Activated CD4-positive, alpha-beta memory T cell treated with anti-CD3 and anti-CD28 coated beads, Interleukin-2, amount 10 ng/mL, durations not matched to agents 7 days and 5 days (primary cell): ENCODE data around the gene BCL2L2. TPM values are rescaled to one million over a fixed set of nuclear protein-coding genes. Genes with fewer than 3 reads are reported as not detected.

Source experiments
- CTCF ChIA-PET: fragments of 350-600 bp; sonication (Branson Sonifier 250); formaldehyde crosslinking; loops from one replicate; lab custom pipeline; 2021; ENCODE audit warnings: antibody characterized with exemption, inconsistent platforms; lab: Charles Lee
- POLR2A ChIA-PET: fragments of 350-600 bp; sonication (Branson Sonifier 250); formaldehyde crosslinking; loops from one replicate; lab custom pipeline; 2021; ENCODE audit warnings: antibody characterized with exemption; lab: Charles Lee
- DNase-seq: peaks from one replicate; pipeline ENCODE4 v3.0.0-alpha.2; 2020
- H3K27ac Mint-ChIP-seq: one replicate; pipeline ENCODE4 v1.8.0; 2021; ENCODE audit warnings: mild to moderate bottlenecking, mixed read lengths
- H3K27me3 Mint-ChIP-seq: one replicate; pipeline ENCODE4 v1.8.0; 2021; ENCODE audit warnings: mixed read lengths
- H3K36me3 Mint-ChIP-seq: one replicate; pipeline ENCODE4 v1.8.0; 2021; ENCODE audit warnings: low read depth, mixed read lengths
- H3K4me1 Mint-ChIP-seq: one replicate; pipeline ENCODE4 v1.8.0; 2021; ENCODE audit warnings: mixed read lengths
- H3K4me3 Mint-ChIP-seq: one replicate; pipeline ENCODE4 v1.8.0; 2021; ENCODE audit warnings: mild to moderate bottlenecking, mixed read lengths
- H3K9me3 Mint-ChIP-seq: one replicate; pipeline ENCODE4 v1.8.0; 2021; ENCODE audit warnings: mixed read lengths
- total RNA-seq, 2 experiments: library from RNA; stranded (reverse); gene quantifications; one replicate each; pipeline ENCODE4 v1.2.3, GENCODE V29; 2021

BCL2L2 gene
- total RNA-seq, 2 experiments from 2014 or later, result 2.1 to 4.1 TPM

DNA sequence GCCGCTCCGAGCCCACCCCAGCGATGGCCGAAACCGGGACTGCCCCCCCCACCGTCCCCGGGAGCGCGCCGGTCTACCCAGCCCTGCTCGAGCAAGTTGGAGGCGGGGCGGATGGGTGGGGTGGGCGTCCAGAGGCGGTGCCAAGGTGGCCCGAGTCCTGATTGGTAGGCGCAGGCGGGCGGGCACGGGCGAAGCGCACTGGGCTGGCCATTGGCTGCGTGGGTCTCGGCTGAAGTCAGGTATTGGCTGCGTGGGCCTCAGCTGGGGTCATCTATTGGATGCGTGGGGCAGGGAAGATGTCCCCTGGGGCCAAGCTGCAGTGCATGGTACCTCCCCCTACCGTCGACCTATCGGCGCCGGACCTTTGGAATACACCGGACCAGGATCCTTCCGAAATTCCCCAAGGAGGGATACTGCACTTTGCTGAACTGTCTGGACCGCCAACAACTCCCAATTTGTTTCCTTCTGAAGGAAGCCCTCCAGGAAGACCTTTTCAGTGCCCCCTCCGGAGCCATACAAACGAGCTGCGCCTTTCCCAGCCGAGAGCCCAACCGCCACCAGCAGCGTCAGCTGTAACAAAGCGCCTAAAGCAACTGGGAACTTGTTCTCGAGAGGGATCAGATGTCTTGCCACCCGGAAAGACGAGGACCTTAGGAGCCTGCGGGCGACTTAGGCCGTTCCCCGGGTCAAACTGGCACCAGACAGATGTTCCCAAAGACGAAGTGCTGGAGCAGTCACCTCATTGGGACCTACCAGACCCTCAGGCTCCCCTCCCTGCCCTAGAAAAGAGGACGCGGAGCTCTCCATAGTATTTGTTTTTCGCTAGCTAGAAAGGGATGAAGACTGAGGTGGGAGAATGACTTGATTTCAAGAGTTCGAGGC lies 20.4 kb upstream of the BCL2L2 start, which contains the start of gene HOMEZ:
HOMEZ (minus strand) TSS at position 113 of the 882 bp plus-strand sequence. CDS start 180 bp downstream, outside the sequence.
- CTCF ChIA-PET, result interaction anchor here (0.6 to 7.3 kb wide), 9 partner anchors 12 to 313 kb away, joined by 3 to 78 read pairs (median 6); partner anchors contain the start of genes ACIN1, C14orf119, PABPN1 and PPP1R3E
- DNase-seq, result peak; percentile 98
- Mint-ChIP-seq H3K9me3 (no peaks in the 10 kb centered on the region), H3K36me3 (peaks cover 2% of the 10 kb centered on the region), H3K27me3 (no peaks in the 10 kb centered on the region), H3K27ac (peak within 1 kb of the TSS; percentile 84), H3K4me1 (peaks cover 28% of the 10 kb centered on the region), H3K4me3 (peak within 1 kb of the TSS; percentile 89)
- POLR2A ChIA-PET, result interaction anchor here (0.7 to 3.8 kb wide), 8 partner anchors 10 to 279 kb away, joined by 3 to 62 read pairs (median 4); partner anchors contain the start of genes ACIN1, BCL2L2, C14orf119 and PABPN1

DNA sequence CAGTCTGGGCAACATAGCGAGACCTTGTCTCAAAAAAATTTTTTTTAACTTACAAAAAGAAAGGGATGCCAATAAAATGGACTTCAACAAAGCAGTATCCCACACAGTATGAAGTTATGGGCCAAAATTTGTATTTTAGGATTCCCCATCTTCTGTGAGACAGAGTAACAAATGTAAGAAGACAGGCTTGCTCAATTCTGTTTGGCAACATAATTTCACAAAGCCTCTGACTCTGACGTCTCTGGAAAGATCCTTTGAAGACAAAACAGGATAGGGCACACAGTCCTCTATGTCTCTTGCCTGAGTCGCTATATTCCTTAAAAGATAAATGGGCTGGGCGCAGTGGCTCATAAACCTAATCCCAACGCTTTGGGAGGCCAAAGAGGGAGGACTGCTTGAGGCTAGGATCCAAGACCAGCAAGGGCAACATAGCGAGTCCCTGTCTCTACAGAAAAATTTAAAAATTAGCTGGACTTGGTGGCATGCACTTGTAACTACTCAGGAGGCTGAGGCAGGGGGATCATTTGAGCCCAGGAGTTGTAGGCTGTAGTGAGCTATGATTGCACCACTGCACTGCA lies 19.6 kb upstream of the BCL2L2 start:
- Mint-ChIP-seq H3K4me3 (peak overlapping the region; percentile 89), H3K9me3 (no peaks in the 10 kb centered on the region), H3K4me1 (peaks cover 28% of the 10 kb centered on the region), H3K27me3 (peaks cover 1% of the 10 kb centered on the region), H3K27ac (peak overlapping the region; percentile 84), H3K36me3 (peaks cover 2% of the 10 kb centered on the region)
- CTCF ChIA-PET, result interaction anchor here (0.6 to 7.3 kb wide), 10 partner anchors 9 to 312 kb away, joined by 3 to 78 read pairs (median 6); partner anchors contain the start of genes ACIN1, C14orf119, PABPN1 and PPP1R3E
- POLR2A ChIA-PET, result interaction anchor here (1.2 to 3.8 kb wide), 4 partner anchors 9 to 192 kb away, joined by 5 to 62 read pairs (median 26); partner anchors contain the start of genes ACIN1, C14orf119, PABPN1 and PPP1R3E
- no peak for DNase-seq

DNA sequence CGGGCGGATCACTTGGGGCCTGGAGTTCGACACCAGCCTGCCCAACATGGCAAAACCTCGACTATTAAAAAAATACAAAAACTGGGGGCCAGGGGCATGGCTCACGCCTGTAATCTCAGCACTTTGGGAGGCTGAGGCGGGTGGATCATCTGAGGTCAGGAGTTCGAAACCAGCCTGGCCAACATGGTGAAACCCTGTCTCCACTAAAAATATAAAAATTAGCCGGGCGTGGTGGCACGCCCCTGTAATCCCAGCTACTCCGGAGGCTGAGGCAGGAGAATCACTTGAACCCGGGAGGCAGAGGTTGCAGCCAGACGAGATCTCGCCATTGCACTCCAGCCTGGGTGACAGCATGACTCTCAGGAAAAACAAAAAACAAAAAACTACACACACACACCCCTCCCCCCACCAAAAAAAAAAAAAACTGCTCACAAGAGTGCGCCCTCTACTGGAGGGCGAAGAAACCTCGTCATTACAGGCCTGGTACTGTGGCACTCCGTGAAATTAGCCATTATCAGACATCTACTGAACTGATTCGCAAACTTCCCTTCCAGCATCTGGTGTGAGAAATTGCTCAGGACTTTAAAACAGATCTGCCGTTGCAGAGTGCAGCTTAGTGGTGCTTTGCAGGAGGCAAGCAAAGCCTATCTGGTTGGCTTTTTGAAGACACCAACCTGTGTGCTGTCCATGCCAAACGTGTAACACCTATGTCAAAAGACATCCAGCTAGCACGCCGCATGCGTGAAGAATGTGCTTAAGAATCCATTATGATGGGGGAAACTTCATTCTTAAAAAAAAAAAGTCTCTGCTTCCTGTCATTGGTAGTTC lies 11.7 kb upstream of the BCL2L2 start:
- Mint-ChIP-seq H3K9me3 (no peaks in the 10 kb centered on the region), H3K27ac (peak overlapping the region; percentile 0), H3K27me3 (peaks cover 1% of the 10 kb centered on the region), H3K4me3 (no peak overlapping the region), H3K4me1 (peaks cover 20% of the 10 kb centered on the region), H3K36me3 (peaks cover 31% of the 10 kb centered on the region)
- ChIA-PET CTCF (interaction anchor here (0.7 to 9.2 kb wide), 9 partner anchors 7 to 335 kb away, joined by 3 to 78 read pairs (median 3); partner anchors contain the start of genes HOMEZ and PABPN1), POLR2A (interaction anchor here (1.0 kb wide), 1 partner anchor 26 kb away, joined by 3 read pairs; the partner anchor contains the start of gene PABPN1)
- DNase-seq, result peak; percentile 59

DNA sequence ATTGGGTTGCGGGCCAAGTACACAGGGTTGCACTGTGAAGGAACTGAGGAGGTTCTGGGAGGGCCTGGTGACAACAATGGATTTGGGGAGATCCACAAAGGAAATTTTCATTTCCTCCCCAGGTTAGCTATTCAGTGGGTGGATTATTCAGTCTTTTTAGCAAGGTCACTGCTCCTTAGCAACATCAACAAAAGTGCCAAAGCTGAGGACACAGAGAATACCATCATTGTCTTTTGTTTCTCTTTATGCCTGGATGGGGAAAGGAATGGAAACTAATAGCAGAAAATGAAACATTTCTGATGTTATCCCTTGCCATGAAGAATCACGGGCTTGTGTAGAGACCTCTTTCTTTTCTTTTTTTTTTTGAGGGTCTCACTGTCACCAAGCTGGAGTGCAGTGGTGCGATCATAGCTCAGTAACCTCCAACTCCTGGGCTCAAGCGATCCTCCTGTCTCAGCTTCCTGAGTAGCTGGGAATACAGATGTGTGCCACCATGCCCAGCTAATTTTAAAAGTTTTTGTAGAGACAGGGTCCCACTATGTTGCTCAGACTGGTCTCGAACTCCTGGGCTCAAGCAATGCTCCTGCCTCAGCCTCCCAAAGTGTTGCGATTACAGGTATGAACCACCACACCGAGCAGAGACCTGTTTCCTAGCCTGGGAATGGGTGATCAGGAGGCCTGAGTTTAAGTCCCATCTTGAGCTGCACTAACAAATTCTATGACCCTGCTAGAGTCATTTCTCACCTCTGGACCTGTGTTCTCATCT lies 10.4 kb upstream of the BCL2L2 start:
- H3K4me1 Mint-ChIP-seq, result peaks cover 27% of the 10 kb centered on the region
- H3K4me3 Mint-ChIP-seq, result no peak overlapping the region
- DNase-seq, result no peak
- no peak overlapping the region for H3K27ac Mint-ChIP-seq
- CTCF ChIA-PET, result interaction anchor here (0.6 to 9.2 kb wide), 8 partner anchors 9 to 482 kb away, joined by 3 to 78 read pairs (median 8); partner anchors contain the start of genes HOMEZ and PABPN1
- no peaks in the 10 kb centered on the region for H3K9me3 Mint-ChIP-seq
- POLR2A ChIA-PET, result interaction anchor here (1.3 to 1.7 kb wide), 2 partner anchors 10 to 26 kb away, joined by 5 read pairs; partner anchors contain the start of genes HOMEZ and PABPN1
- H3K27me3 Mint-ChIP-seq, result peaks cover 1% of the 10 kb centered on the region
- H3K36me3 Mint-ChIP-seq, result peaks cover 34% of the 10 kb centered on the region

DNA sequence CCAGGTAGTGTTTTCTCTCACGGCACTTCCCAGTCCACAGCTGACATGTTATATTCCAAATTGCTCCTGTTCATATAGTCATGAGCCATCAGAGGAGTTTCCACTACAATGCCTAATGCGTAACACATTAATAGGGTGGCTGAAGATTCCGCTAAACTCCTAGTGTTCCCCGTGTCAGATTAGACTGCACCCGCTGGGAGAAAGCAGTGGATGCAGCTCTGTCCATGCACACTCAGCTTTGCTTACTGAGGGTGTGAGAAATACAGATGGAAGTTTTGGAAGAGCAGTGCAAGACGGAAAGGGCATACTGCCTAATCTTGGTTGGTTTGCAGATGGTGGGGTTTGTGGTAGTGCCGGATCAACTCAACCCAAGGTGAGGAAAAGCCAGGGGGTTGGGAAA lies 9.5 kb upstream of the BCL2L2 start:
- Mint-ChIP-seq H3K27ac (no peak overlapping the region), H3K9me3 (no peaks in the 10 kb centered on the region), H3K27me3 (no peaks in the 10 kb centered on the region), H3K36me3 (peaks cover 34% of the 10 kb centered on the region), H3K4me3 (no peak overlapping the region), H3K4me1 (peaks cover 27% of the 10 kb centered on the region)
- ChIA-PET POLR2A (interaction anchor here (1.3 to 1.7 kb wide), 2 partner anchors 11 to 25 kb away, joined by 5 read pairs; partner anchors contain the start of genes HOMEZ and PABPN1), CTCF (interaction anchor here (1.8 to 9.2 kb wide), 3 partner anchors 10 to 30 kb away, joined by 4 to 78 read pairs (median 36); partner anchors contain the start of genes HOMEZ and PABPN1)
- no peak for DNase-seq

DNA sequence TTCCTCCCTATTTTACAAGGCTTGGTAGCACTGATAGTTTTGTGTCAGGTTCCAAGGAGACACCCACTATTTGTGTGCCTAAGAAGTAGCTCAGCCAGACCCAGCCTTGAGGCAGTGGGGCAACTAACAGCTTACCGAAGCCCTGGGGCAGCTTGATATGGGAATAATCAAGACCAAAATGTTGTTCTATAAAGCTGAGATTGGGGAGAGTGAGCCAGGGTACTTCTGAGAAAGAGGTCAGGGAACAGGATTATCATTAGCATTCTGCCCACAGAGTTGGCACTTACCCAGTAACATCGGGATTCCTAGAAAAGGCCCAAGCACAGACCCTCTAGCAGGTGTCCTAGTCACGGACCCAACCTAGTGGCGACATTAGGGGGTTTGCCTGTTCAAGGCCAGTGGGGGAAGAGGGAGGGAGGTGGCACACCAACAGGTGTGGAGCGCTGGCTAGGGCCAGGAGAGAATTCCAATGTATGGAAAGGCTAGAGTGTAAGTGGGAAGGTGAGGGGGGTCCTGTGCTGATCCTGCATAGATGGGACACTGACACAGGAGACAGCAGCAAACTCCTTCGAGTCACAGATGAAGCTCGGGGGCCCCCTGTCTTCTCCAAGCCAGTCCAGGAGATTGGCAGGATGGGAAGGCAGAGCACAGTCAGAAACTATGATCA lies 8.9 kb upstream of the BCL2L2 start:
- ChIA-PET POLR2A (interaction anchor here (1.3 to 6.0 kb wide), 2 partner anchors 12 to 24 kb away, joined by 5 to 62 read pairs; partner anchors contain the start of genes HOMEZ and PABPN1), CTCF (interaction anchor here (5.8 to 9.2 kb wide), 2 partner anchors 10 to 24 kb away, joined by 36 to 78 read pairs; partner anchors contain the start of genes HOMEZ and PABPN1)
- peak overlapping the region; percentile 21 for H3K27ac Mint-ChIP-seq
- no peak for DNase-seq
- H3K36me3 Mint-ChIP-seq, result peaks cover 37% of the 10 kb centered on the region
- no peak overlapping the region for H3K4me3 Mint-ChIP-seq
- H3K27me3 Mint-ChIP-seq, result no peaks in the 10 kb centered on the region
- H3K9me3 Mint-ChIP-seq, result no peaks in the 10 kb centered on the region
- H3K4me1 Mint-ChIP-seq, result peaks cover 30% of the 10 kb centered on the region

DNA sequence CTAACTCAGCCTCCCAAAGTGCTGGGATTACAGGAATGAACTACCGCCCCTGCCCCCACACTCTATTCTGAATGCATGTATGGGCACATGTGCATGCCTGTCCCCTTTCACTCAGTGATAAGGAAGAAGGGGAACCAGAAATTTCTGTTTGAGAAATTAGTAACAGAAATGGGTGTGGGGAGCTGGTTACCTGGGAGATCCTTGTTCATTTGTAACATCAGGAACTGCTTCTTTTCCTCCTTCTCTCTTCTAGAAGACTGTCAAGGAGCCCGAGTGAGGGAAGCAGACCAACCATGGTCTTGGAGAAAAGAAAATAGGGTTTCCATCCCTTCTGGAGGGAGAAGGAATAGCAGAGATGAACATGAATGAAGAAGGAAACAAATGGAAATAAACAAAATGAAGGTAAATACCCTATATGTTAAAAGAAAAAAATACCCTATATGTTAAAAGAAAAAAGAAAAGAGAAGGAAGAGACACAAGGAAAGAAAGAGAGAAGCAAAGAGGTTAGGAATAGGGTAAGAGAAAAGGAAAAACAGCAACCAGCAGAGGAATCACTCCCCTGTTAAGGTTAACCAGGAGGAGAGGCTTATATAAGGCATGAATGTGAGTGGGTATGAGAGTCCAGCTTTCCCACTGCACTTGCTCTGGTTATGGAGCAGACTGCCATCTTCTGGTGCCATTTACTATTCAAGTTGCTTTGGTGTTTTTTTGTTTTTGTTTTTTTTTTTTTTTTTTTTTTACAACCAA lies 7.2 kb upstream of the BCL2L2 start:
- peaks cover 37% of the 10 kb centered on the region for H3K36me3 Mint-ChIP-seq
- CTCF ChIA-PET, result interaction anchor here (0.7 to 9.2 kb wide), 4 partner anchors 12 to 179 kb away, joined by 3 to 78 read pairs (median 22); partner anchors contain the start of genes HOMEZ and PABPN1
- H3K4me3 Mint-ChIP-seq, result peak overlapping the region; percentile 15
- no peak overlapping the region for H3K27ac Mint-ChIP-seq
- peaks cover 35% of the 10 kb centered on the region for H3K4me1 Mint-ChIP-seq
- H3K9me3 Mint-ChIP-seq, result no peaks in the 10 kb centered on the region
- POLR2A ChIA-PET, result interaction anchor here (0.7 to 14.2 kb wide), 3 partner anchors 13 to 205 kb away, joined by 3 to 282 read pairs (median 62); partner anchors contain the start of genes ACIN1, C14orf119, HOMEZ and PABPN1
- DNase-seq, result no peak
- H3K27me3 Mint-ChIP-seq, result peaks cover 2% of the 10 kb centered on the region

DNA sequence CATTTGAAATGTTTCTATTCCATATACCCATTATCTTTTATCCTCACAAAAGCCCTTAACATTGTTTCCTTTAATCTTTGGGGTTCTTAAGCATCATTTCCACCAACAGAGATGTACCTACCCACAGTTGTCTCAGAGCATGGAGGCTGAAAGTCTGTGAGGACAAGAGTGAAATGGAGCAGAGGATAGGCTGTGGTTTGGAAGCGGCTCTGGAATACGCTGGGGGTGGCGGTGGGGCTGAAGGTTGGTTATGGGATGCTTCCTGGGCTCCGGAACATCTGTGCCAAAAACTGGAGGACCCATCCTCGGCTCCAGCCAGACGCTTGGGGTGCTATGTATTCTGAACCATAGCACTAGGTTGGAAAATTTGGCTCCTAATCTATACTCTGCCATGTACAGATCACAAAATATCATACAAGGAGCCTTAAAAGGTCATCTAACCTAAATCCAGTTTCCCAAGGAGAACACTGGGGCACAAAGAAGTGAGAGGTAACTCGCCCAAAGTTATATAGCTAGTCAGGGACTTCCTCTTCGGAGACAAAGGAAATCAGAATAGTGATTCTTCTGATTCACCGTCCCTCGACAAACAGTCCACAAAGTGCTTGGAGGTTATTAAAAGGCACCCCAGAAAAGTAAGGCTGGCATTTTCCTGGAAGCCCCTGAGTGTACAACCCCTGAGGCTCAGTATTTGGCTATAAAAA lies 6.5 kb upstream of the BCL2L2 start:
- DNase-seq, result no peak
- Mint-ChIP-seq H3K27ac (peak overlapping the region; percentile 92), H3K4me1 (peaks cover 30% of the 10 kb centered on the region), H3K27me3 (peaks cover 2% of the 10 kb centered on the region), H3K36me3 (peaks cover 37% of the 10 kb centered on the region), H3K9me3 (no peaks in the 10 kb centered on the region), H3K4me3 (peak overlapping the region; percentile 93)
- ChIA-PET POLR2A (interaction anchor here (1.0 to 14.2 kb wide), 9 partner anchors 8 to 255 kb away, joined by 3 to 282 read pairs (median 11); partner anchors contain the start of genes HOMEZ and PABPN1), CTCF (interaction anchor here (0.7 to 9.2 kb wide), 11 partner anchors 13 to 232 kb away, joined by 3 to 78 read pairs (median 5); partner anchors contain the start of genes C14orf119, CEBPE, HOMEZ and PABPN1)

DNA sequence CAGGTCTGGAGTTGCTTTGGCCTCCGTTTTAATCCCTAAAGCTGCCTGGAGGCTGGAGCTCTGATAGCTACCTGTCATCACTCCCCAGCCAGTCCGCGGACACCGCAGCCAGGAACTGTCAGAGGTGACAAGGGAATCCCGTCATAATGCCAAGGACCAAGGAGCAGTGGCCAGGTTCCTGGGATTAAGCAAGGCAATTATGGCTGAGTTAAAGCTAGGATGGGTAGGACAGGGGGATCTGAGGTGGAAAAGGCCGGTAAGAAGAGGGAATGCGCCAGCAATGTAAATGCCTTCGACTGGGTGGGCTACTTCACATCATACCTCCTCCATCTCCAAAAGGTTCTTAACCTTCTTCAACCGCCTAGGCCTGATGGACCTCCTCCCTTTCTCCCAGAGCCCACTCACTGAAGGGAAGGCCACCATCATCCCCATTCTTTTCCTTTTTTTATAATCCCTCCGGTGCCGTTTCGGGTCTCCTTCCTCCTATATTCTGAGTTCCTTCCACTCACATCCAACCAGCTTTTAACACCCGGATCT lies 5.9 kb upstream of the BCL2L2 start:
- CTCF ChIA-PET, result interaction anchor here (0.6 to 9.2 kb wide), 13 partner anchors 8 to 232 kb away, joined by 3 to 78 read pairs (median 5); partner anchors contain the start of genes C14orf119, CEBPE, HOMEZ and PABPN1

More for the DNA sequence above, 5.9 kb upstream of the BCL2L2 start:
- peak overlapping the region; percentile 93 for H3K4me3 Mint-ChIP-seq
- peaks cover 26% of the 10 kb centered on the region for H3K4me1 Mint-ChIP-seq
- peaks cover 33% of the 10 kb centered on the region for H3K36me3 Mint-ChIP-seq
- DNase-seq, result peak; percentile 31
- H3K27ac Mint-ChIP-seq, result peak overlapping the region; percentile 92
- POLR2A ChIA-PET, result interaction anchor here (1.0 to 14.2 kb wide), 12 partner anchors 9 to 255 kb away, joined by 3 to 282 read pairs (median 9); partner anchors contain the start of genes HOMEZ and PABPN1
- H3K9me3 Mint-ChIP-seq, result no peaks in the 10 kb centered on the region
- peaks cover 2% of the 10 kb centered on the region for H3K27me3 Mint-ChIP-seq
